Stimulated activated CD4-positive, alpha-beta T cell treated with anti-CD3 and anti-CD28 coated beads, Interleukin-1b, Interleukin-23, amount 100 ng/mL, for 24 hours (primary cell): ENCODE data around the gene OSBPL5.

Source experiments
- DNase-seq, 4 experiments: peaks; one replicate each; pipeline ENCODE4 v3.0.0-alpha.2; 2020; ENCODE audit warnings: low read depth in 4 of 4, low spot score in 1 of 4

The OSBPL5 gene

GRCh38 chr11:3165152-3165705 lies at the start of gene OSBPL5:
Gene OSBPL5 (minus strand): TSS chr11:3165310. CDS start chr11:3129148, 36,162 bp downstream.
- DNase-seq, result peak in 3 of 4 experiments; percentile 9 to 40 (median 18)

GRCh38 chr11:3214420-3214699 lies 49.2 kb upstream of the OSBPL5 start:
- DNase-seq, result no peak

GRCh38 chr11:3213659-3214419 lies 48.7 kb upstream of the OSBPL5 start:
- DNase-seq, result no peak

GRCh38 chr11:3208272-3208671 lies 43.2 kb upstream of the OSBPL5 start:
- DNase-seq, result no peak

GRCh38 chr11:3207526-3208189 lies 42.5 kb upstream of the OSBPL5 start:
- no peak for DNase-seq

- DNase-seq, result no peak
Observed at GRCh38 chr11:3206922-3207204, 41.8 kb upstream of the OSBPL5 start.

- no peak for DNase-seq
Observed at GRCh38 chr11:3206156-3206921, 41.2 kb upstream of the OSBPL5 start.

GRCh38 chr11:3205261-3206155 lies 40.4 kb upstream of the OSBPL5 start:
- no peak for DNase-seq

GRCh38 chr11:3204141-3205015 lies 39.3 kb upstream of the OSBPL5 start:
- no peak for DNase-seq

GRCh38 chr11:3203221-3204043 lies 38.3 kb upstream of the OSBPL5 start:
- no peak for DNase-seq

GRCh38 chr11:3202759-3203158 lies 37.6 kb upstream of the OSBPL5 start:
- DNase-seq, result no peak

GRCh38 chr11:3202305-3202704 lies 37.2 kb upstream of the OSBPL5 start:
- DNase-seq, result no peak

- DNase-seq, result no peak
Observed at GRCh38 chr11:3201677-3202181, 36.6 kb upstream of the OSBPL5 start.

- no peak for DNase-seq
Observed at GRCh38 chr11:3201112-3201581, 36.0 kb upstream of the OSBPL5 start.

- no peak for DNase-seq
Observed at GRCh38 chr11:3200388-3201111, 35.4 kb upstream of the OSBPL5 start.

GRCh38 chr11:3199537-3200295 lies 34.6 kb upstream of the OSBPL5 start:
- no peak for DNase-seq

- no peak for DNase-seq
Observed at GRCh38 chr11:3198815-3199214, 33.7 kb upstream of the OSBPL5 start.
